GM13977 (cell line): ENCODE results near the gene FNDC7.

Experiments used
- DNase-seq: peaks from one replicate; pipeline ENCODE4 v3.0.0; 2012; ENCODE audit warnings: low spot score
- CTCF ChIP-seq: IDR thresholded peaks from 2 replicates; pipeline ENCODE4 v1.5.1; 2012; ENCODE audit warnings: mild to moderate bottlenecking, control low read depth; ENCODE audit not compliant: insufficient read depth; ENCODE audit errors: extremely low read depth, missing control alignments
- in situ Hi-C: fragments of 300-500 bp; cut with MboI; formaldehyde crosslinking; loops from one replicate; pipeline ENCODE4 v1.12.0; 2022; ENCODE audit warnings: low sequenced_read_pairs, low pct_unique_long_range_greater_than_20kb, mixed read lengths, inconsistent platforms; ENCODE audit not compliant: unreplicated experiment

The FNDC7 gene

DNA sequence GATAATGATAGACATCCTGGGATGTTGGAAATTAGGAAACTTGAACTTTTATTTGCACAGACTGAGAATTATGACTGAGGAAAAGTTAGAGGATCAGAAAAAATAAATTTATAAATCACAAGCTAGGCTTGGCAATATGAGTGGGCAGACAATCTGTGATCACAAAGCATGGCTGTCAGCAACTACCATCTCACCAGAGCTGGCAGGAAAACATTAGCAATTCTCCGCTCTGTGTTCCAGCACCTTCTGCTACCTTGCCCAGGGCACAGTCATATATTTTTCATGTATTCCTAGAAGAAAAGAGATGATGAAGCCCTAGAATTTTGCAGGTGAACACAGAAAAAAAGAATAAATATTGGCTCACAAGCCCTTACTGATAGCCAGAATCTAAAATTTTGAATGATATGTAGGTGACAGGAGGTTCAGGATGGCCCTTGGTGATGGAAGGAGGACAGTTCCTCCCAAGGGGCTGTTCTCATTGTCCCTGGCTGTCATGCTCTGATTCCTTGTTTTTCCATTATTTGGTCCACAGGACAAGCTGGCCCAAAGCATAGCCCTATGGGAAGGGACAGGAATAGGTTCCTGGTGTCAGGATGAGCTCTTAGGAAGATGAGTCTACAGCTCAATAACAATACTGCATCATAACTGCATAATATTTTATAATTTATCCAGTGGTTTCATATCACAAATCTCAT is 21.6 kb downstream of the FNDC7 start:
- no peak for DNase-seq
- no peak for TF ChIP-seq CTCF
- in situ Hi-C loops: no loop called here

- DNase-seq: no peak
- in situ Hi-C loops: no loop called here
- no peak for TF ChIP-seq CTCF
Measured at GRCh38 chr1:108742253-108742652, 29.5 kb downstream of the FNDC7 start.

GRCh38 chr1:108745980-108746381 is 33.3 kb downstream of the FNDC7 start:
- no peak for TF ChIP-seq CTCF
- no peak for DNase-seq
- in situ Hi-C loops: no loop called here

DNA sequence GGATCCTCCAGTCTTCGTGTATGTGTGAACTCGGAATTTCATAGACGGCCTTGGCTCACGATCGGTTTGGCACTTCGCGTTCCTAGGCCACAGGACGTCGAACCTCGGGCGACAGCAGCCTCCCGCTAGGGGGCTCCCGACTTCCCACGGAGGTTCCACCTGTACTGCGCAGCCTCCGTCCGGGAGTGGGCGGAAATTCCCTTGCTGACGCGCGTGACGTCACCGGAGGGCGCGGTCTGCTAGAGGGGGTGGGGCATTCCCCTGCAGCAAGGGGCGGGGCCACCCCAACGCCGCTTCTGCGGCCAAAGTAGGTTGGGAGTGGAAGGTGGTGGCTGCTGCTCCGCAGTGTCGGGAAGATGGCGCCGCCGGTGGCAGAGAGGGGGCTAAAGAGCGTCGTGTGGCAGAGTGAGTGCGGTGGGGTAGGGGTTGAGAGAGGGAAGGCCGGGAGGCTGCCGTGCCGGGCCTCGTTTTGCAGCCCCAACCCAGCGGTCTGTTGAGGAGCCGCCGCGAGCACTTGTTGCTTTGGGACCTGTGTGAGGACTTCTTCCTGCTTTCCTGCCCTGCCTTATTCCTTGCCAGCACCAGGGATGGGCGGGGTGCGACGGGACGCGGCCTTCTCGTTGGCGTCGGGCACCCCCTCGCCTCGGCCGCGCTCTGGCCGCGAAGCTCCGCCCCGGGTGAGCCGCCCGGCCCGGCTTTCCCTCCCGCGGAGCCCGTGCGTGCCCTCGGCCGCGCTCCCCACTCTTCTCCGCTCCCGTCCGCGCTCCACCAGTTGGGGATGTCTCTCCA is 33.9 kb downstream of the FNDC7 start, which contains the start of gene STXBP3:
Gene STXBP3, plus strand, starts transcription at position 293 of the 789 bp plus-strand sequence. Its CDS starts 64 bp downstream, at position 357.
- peak; percentile 93 for TF ChIP-seq CTCF
- DNase-seq: peak; percentile 97
- in situ Hi-C loops: no loop called here

GRCh38 chr1:108747171-108747850 is 34.6 kb downstream of the FNDC7 start:
- DNase-seq: peak; percentile 29
- TF ChIP-seq CTCF: no peak
- in situ Hi-C loops: no loop called here

- TF ChIP-seq CTCF: no peak
- no peak for DNase-seq
- in situ Hi-C loops: no loop called here
Measured at GRCh38 chr1:108747898-108748297, 35.2 kb downstream of the FNDC7 start.
